Astrocyte (in vitro differentiated cells and primary cell): ENCODE data around the gene BBOX1. TPM values are rescaled to one million over a fixed set of nuclear protein-coding genes. Genes with fewer than 3 reads are reported as not detected.

Experiments used
- DNase-seq: peaks from one replicate; pipeline ENCODE4 v3.0.0-alpha.2; 2010; ENCODE audit warnings: low read depth
- FAIRE-seq: peaks from 2 replicates; lab custom pipeline; 2011; peaks lifted over from hg19 to GRCh38; lab: Jason Lieb, UNC
- H2AFZ ChIP-seq: 2 replicates; pipeline ENCODE4 v1.6.0; 2012; ENCODE audit warnings: low read depth, low read length, inconsistent platforms
- H3K27ac ChIP-seq: 2 replicates; pipeline ENCODE4 v1.5.1; 2011; ENCODE audit warnings: low read depth, low read length, inconsistent platforms
- H3K27me3 ChIP-seq: 2 replicates; pipeline ENCODE4 v1.6.0; 2011; ENCODE audit warnings: low read length, inconsistent platforms; ENCODE audit not compliant: insufficient read depth
- H3K36me3 ChIP-seq: 2 replicates; pipeline ENCODE4 v1.5.1; 2011; ENCODE audit warnings: low read length, inconsistent platforms; ENCODE audit not compliant: insufficient read depth
- H3K4me1 ChIP-seq: 2 replicates; pipeline ENCODE4 v1.5.1; 2011; ENCODE audit warnings: low read length, inconsistent platforms; ENCODE audit not compliant: insufficient read depth
- H3K4me2 ChIP-seq: 2 replicates; pipeline ENCODE4 v1.6.0; 2012; ENCODE audit warnings: low read length, inconsistent platforms
- H3K4me3 ChIP-seq: 2 replicates; pipeline ENCODE4 v1.5.1; 2011; ENCODE audit warnings: low read depth, mild to moderate bottlenecking, low read length, inconsistent platforms; ENCODE audit not compliant: insufficient read depth
- H3K79me2 ChIP-seq: 2 replicates; pipeline ENCODE4 v1.6.0; 2012; ENCODE audit warnings: mild to moderate bottlenecking, low read length, inconsistent platforms; ENCODE audit not compliant: insufficient read depth
- H3K9ac ChIP-seq: 2 replicates; pipeline ENCODE4 v1.6.0; 2012; ENCODE audit warnings: mild to moderate bottlenecking, low read length, inconsistent platforms
- H3K9me3 ChIP-seq: 2 replicates; pipeline ENCODE4 v1.5.1; 2012; ENCODE audit warnings: low read depth, mild to moderate bottlenecking, low read length, inconsistent platforms; ENCODE audit not compliant: insufficient read depth
- H4K20me1 ChIP-seq: 2 replicates; pipeline ENCODE4 v1.6.0; 2012; ENCODE audit warnings: low read length, inconsistent platforms; ENCODE audit not compliant: insufficient read depth
- H3K27ac Mint-ChIP-seq: one replicate; pipeline ENCODE4 v1.8.0; 2021; ENCODE audit warnings: mild to moderate bottlenecking, mixed read lengths; ENCODE audit not compliant: unreplicated experiment
- H3K27me3 Mint-ChIP-seq: one replicate; pipeline ENCODE4 v1.8.0; 2021; ENCODE audit warnings: low read depth, mixed read lengths; ENCODE audit not compliant: unreplicated experiment
- H3K36me3 Mint-ChIP-seq: one replicate; pipeline ENCODE4 v1.8.0; 2021; ENCODE audit warnings: low read depth, mixed read lengths; ENCODE audit not compliant: unreplicated experiment
- H3K4me1 Mint-ChIP-seq: one replicate; pipeline ENCODE4 v1.8.0; 2021; ENCODE audit warnings: low read depth, mixed read lengths; ENCODE audit not compliant: unreplicated experiment
- H3K4me3 Mint-ChIP-seq: one replicate; pipeline ENCODE4 v1.8.0; 2021; ENCODE audit warnings: mild to moderate bottlenecking, moderate library complexity, mixed read lengths; ENCODE audit not compliant: unreplicated experiment
- H3K9me3 Mint-ChIP-seq: one replicate; pipeline ENCODE4 v1.8.0; 2021; ENCODE audit warnings: mild to moderate bottlenecking, mixed read lengths; ENCODE audit not compliant: unreplicated experiment
- EZH2 ChIP-seq: IDR thresholded peaks from 2 replicates; pipeline ENCODE4 v1.6.1; 2012; ENCODE audit warnings: mild to moderate bottlenecking, low read length, inconsistent platforms; ENCODE audit not compliant: insufficient read depth
- total RNA-seq: library from RNA; stranded (reverse); gene quantifications from 2 replicates; pipeline ENCODE4 v1.2.1, GENCODE V29; 2021
- TF ChIP-seq, protein P1 (sequence below): IDR thresholded peaks from 2 replicates; pipeline ENCODE4 v1.5.1; 2011; ENCODE audit warnings: low read depth, mild to moderate bottlenecking, inconsistent platforms, low read length, moderate library complexity; ENCODE audit not compliant: insufficient read depth

Gene BBOX1
- total RNA-seq, 1 donor from 2014 or later = 0.39 TPM

DNA sequence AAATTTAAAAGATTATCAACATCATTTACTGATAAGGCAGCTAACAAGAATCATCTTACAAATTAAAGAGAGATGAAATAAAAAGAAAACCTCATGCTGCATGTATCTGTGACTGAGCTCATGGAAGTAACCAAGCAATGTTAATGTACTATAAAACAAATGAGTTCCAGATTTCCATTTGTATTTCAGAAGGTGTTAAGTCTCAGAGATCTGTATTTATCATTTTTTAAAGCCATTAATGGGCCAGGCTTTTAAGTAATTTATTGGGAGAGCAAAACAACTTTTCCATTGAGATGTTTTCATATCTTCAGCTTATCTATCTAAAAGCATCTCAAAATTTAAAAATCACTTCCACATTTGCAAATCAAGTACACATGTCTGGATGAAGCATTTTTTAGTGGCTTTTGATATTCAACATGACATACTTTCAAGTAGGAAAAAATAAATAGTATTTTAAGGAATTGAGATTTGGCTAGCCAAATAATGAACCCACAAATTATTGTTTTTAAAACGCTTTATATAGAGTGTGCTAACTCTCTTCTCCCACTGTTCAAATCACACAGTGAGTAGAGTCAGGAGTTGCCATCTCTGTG is 17.9 kb upstream of the BBOX1 start:
- no peak for TF ChIP-seq EZH2
- TF ChIP-seq, protein P1, sequence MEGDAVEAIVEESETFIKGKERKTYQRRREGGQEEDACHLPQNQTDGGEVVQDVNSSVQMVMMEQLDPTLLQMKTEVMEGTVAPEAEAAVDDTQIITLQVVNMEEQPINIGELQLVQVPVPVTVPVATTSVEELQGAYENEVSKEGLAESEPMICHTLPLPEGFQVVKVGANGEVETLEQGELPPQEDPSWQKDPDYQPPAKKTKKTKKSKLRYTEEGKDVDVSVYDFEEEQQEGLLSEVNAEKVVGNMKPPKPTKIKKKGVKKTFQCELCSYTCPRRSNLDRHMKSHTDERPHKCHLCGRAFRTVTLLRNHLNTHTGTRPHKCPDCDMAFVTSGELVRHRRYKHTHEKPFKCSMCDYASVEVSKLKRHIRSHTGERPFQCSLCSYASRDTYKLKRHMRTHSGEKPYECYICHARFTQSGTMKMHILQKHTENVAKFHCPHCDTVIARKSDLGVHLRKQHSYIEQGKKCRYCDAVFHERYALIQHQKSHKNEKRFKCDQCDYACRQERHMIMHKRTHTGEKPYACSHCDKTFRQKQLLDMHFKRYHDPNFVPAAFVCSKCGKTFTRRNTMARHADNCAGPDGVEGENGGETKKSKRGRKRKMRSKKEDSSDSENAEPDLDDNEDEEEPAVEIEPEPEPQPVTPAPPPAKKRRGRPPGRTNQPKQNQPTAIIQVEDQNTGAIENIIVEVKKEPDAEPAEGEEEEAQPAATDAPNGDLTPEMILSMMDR = no peak
- no peak for DNase-seq
- no peaks in the 10 kb centered on the region for H3K27me3 ChIP-seq
- Mint-ChIP-seq H3K27me3 (peaks cover 2% of the 10 kb centered on the region), H3K36me3 (no peaks in the 10 kb centered on the region), H3K4me3 (no peak overlapping the region), H3K9me3 (no peaks in the 10 kb centered on the region), H3K4me1 (no peaks in the 10 kb centered on the region), H3K27ac (no peak overlapping the region)
- no peak overlapping the region for H3K9ac ChIP-seq
- no peaks in the 10 kb centered on the region for H3K79me2 ChIP-seq
- no peaks in the 10 kb centered on the region for H3K4me1 ChIP-seq
- no peak overlapping the region for H2AFZ ChIP-seq
- no peak overlapping the region for H3K4me2 ChIP-seq
- H3K27ac ChIP-seq = no peak overlapping the region
- FAIRE-seq = no peak
- no peak overlapping the region for H3K4me3 ChIP-seq
- no peaks in the 10 kb centered on the region for H3K9me3 ChIP-seq
- no peaks in the 10 kb centered on the region for H3K36me3 ChIP-seq
- no peaks in the 10 kb centered on the region for H4K20me1 ChIP-seq

DNA sequence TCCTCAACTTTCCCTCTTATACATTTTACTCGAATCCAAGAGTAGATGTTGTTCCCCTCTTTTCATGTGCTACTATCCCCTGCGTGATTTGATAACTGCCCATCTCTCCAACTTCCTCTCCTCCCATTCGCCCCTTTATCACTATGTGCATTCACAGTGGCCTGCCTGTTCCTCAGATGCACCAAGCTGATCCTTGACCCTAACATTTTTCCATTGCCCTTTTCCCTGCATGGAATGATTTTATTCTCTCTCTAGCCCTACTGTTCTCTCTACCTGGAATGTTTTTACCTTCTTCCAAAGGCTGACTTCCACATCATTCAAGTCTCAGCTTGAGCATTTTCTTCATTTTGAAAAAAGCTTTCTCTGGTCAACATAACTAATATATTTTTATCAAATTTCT is 15.8 kb upstream of the BBOX1 start:
- H3K27ac ChIP-seq = no peak overlapping the region
- FAIRE-seq (no peak), DNase-seq (no peak)
- H4K20me1 ChIP-seq = no peaks in the 10 kb centered on the region
- no peak overlapping the region for H2AFZ ChIP-seq
- H3K9ac ChIP-seq = no peak overlapping the region
- H3K27ac Mint-ChIP-seq = no peak overlapping the region
- no peak overlapping the region for H3K4me3 ChIP-seq
- H3K9me3 ChIP-seq = no peaks in the 10 kb centered on the region
- H3K4me3 Mint-ChIP-seq = no peak overlapping the region
- H3K27me3 Mint-ChIP-seq = peaks cover 2% of the 10 kb centered on the region
- TF ChIP-seq, protein P1 = no peak
- TF ChIP-seq EZH2 = no peak
- H3K27me3 ChIP-seq = no peaks in the 10 kb centered on the region
- no peaks in the 10 kb centered on the region for H3K36me3 Mint-ChIP-seq
- H3K9me3 Mint-ChIP-seq = no peaks in the 10 kb centered on the region
- H3K4me1 ChIP-seq = no peaks in the 10 kb centered on the region
- no peaks in the 10 kb centered on the region for H3K36me3 ChIP-seq
- peaks cover 7% of the 10 kb centered on the region for H3K4me1 Mint-ChIP-seq
- no peaks in the 10 kb centered on the region for H3K79me2 ChIP-seq
- no peak overlapping the region for H3K4me2 ChIP-seq

DNA sequence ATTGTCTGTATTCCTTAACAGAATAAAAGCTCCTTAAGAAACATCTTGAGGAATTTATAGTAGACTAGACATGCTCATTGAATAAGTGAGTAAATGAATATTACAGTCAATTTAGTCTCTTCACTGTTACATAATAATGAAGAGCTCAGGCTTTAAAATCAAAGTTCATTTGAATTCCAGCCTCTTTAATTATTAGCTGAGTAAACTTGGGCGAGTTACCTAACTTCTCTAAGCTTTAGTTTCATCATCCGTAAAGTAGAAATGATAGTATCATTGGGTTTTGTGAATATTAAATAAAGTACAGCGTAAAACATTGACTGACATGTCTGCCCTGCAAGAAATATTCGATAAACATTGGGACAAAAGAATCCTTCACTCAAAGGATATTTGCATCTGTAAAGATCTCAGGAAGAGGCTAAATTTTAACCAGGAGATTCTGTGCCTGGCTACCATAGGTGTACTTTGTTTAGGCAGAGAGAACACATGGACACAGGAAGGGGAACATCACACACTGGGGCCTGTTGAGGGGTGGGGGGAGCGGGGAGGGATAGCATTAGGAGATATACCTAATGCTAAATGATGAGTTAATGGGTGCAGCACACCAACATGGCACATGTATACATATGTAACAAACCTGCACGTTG is 15.2 kb upstream of the BBOX1 start:
- no peak overlapping the region for H3K27ac Mint-ChIP-seq
- no peak for DNase-seq
- H3K27ac ChIP-seq = no peak overlapping the region
- no peak overlapping the region for H2AFZ ChIP-seq
- H4K20me1 ChIP-seq = no peaks in the 10 kb centered on the region
- H3K4me1 ChIP-seq = no peaks in the 10 kb centered on the region
- H3K9me3 ChIP-seq = no peaks in the 10 kb centered on the region
- no peak overlapping the region for H3K4me2 ChIP-seq
- FAIRE-seq = no peak
- no peaks in the 10 kb centered on the region for H3K27me3 ChIP-seq
- no peaks in the 10 kb centered on the region for H3K9me3 Mint-ChIP-seq
- H3K36me3 ChIP-seq = no peaks in the 10 kb centered on the region
- no peaks in the 10 kb centered on the region for H3K79me2 ChIP-seq
- no peak overlapping the region for H3K4me3 Mint-ChIP-seq
- H3K4me1 Mint-ChIP-seq = peaks cover 7% of the 10 kb centered on the region
- peaks cover 2% of the 10 kb centered on the region for H3K27me3 Mint-ChIP-seq
- no peak overlapping the region for H3K9ac ChIP-seq
- TF ChIP-seq EZH2 = no peak
- TF ChIP-seq, protein P1 = no peak
- H3K4me3 ChIP-seq = no peak overlapping the region
- no peaks in the 10 kb centered on the region for H3K36me3 Mint-ChIP-seq
